Posterior vena cava (tissue), 2 donors: Measurements from ENCODE around the gene ARHGEF3. TPM values are rescaled to one million over a fixed set of nuclear protein-coding genes. Genes with fewer than 3 reads are reported as not detected.
"Not testable (repeated sequence)": the region's sequence is repeated elsewhere in the genome, so short reads cannot be mapped to it uniquely, and the experiment has no call there.

Source experiments
- DNase-seq: peaks from one replicate; pipeline ENCODE4 v3.0.0-alpha.2; 2020; ENCODE audit warnings: low spot score
- intact Hi-C, 2 donors: fragments of 100-400 bp; cut with DNase I; formaldehyde crosslinking; loops; one replicate each; pipeline versions ENCODE4 v1.14.1 to v1.14.2; 2022 to 2023
- total RNA-seq, 2 donors: library from RNA; stranded (reverse); fragmentation: NEBNext Ultra II Directional; extraction: Animal tissue kit (Norgen Biotek cat#: 25700); gene quantifications; one replicate each; pipeline ENCODE4 v1.2.1, GENCODE V29; 2021
- donor health status: DM: yes; HTN: yes; CAD: no.
- donor health status: DM: yes; HTN: yes; CAD: no.

The ARHGEF3 gene
- total RNA-seq, 2 donors from 2014 or later: 20.3 to 24.2 TPM

- DNase-seq: no peak
- intact Hi-C loops: loop anchor here (2.0 to 10.0 kb wide), 3 partner anchors 72 to 286 kb away; partner anchors contain the start of gene ARHGEF3 (in 1 of the 2)
These were observed 99.0 kb downstream of the ARHGEF3 start for GRCh38 chr3:56702490-56703315.

GRCh38 chr3:56700151-56700550, 101.6 kb downstream of the ARHGEF3 start:
- intact Hi-C loops: loop anchor here (5.0 to 10.0 kb wide), 2 partner anchors 75 to 102 kb away; partner anchors contain the start of gene ARHGEF3 (in 1 of the 2)
- no peak for DNase-seq

- intact Hi-C loops: no loop called here
- DNase-seq: no peak
These were observed 106.7 kb downstream of the ARHGEF3 start for GRCh38 chr3:56694867-56695683.

- DNase-seq: no peak
- intact Hi-C loops: no loop called here
These were observed 108.0 kb downstream of the ARHGEF3 start for GRCh38 chr3:56693750-56694149.

GRCh38 chr3:56692520-56693433, 109.0 kb downstream of the ARHGEF3 start:
- intact Hi-C loops, DNase-seq: not testable (repeated sequence)

GRCh38 chr3:56692001-56692365, 109.8 kb downstream of the ARHGEF3 start:
- DNase-seq, intact Hi-C loops: not testable (repeated sequence)

- intact Hi-C loops: no loop called here
- no peak for DNase-seq
These were observed 110.4 kb downstream of the ARHGEF3 start for GRCh38 chr3:56691165-56692000.

GRCh38 chr3:56689303-56689702, 112.4 kb downstream of the ARHGEF3 start:
- intact Hi-C loops: no loop called here
- DNase-seq: no peak

GRCh38 chr3:56688191-56688590, 113.6 kb downstream of the ARHGEF3 start:
- intact Hi-C loops: no loop called here
- DNase-seq: no peak

GRCh38 chr3:56684029-56684428, 117.7 kb downstream of the ARHGEF3 start:
- DNase-seq: no peak
- intact Hi-C loops: no loop called here

- DNase-seq: peak; percentile 95
- intact Hi-C loops: no loop called here
These were observed 118.5 kb downstream of the ARHGEF3 start, which contains the start of gene TASOR for GRCh38 chr3:56683122-56683817. TASOR (minus strand) TSS chr3:56683265; CDS start chr3:56683006, 259 bp downstream.

- peak; percentile 92 for DNase-seq
- intact Hi-C loops: no loop called here
These were observed 119.2 kb downstream of the ARHGEF3 start for GRCh38 chr3:56682462-56683121.

- intact Hi-C loops: no loop called here
- DNase-seq: no peak
These were observed 119.7 kb downstream of the ARHGEF3 start for GRCh38 chr3:56681984-56682461.

- intact Hi-C loops: no loop called here
These were observed 121.6 kb downstream of the ARHGEF3 start for GRCh38 chr3:56680054-56680580.

More at GRCh38 chr3:56680054-56680580, 121.6 kb downstream of the ARHGEF3 start:
- no peak for DNase-seq
